Stimulated activated effector memory CD8-positive, alpha-beta T cell treated with anti-CD3 and anti-CD28 coated beads, Interleukin-12 subunit alpha, Interleukin-12 subunit beta, amount 100 ng/mL, for 72 hours (primary cell): Measurements from ENCODE around the gene NAA16.
"Not testable (repeated sequence)": the region's sequence is repeated elsewhere in the genome, so short reads cannot be mapped to it uniquely, and the experiment has no call there.

Experiments
- ATAC-seq: fragments of 150-1000 bp; cut with Tn5 transposase; 2 replicates; pipeline ENCODE4 v1.10.0; 2021
- DNase-seq, 2 donors: peaks; one replicate each; pipeline ENCODE4 v3.0.0; 2021 to 2022; ENCODE audit warnings: low spot score in 2 of 2
- H3K27ac Mint-ChIP-seq: one replicate; pipeline ENCODE4 v1.8.0; 2022; ENCODE audit warnings: mild to moderate bottlenecking, mixed read lengths
- H3K36me3 Mint-ChIP-seq: one replicate; pipeline ENCODE4 v1.8.0; 2022; ENCODE audit warnings: mild to moderate bottlenecking, mixed read lengths
- H3K4me1 Mint-ChIP-seq: one replicate; pipeline ENCODE4 v1.8.0; 2022; ENCODE audit warnings: mixed read lengths
- H3K4me3 Mint-ChIP-seq: one replicate; pipeline ENCODE4 v1.8.0; 2022; ENCODE audit warnings: mild to moderate bottlenecking, mixed read lengths
- H3K9me3 Mint-ChIP-seq: one replicate; pipeline ENCODE4 v1.8.0; 2022; ENCODE audit warnings: mixed read lengths

The NAA16 gene

DNA sequence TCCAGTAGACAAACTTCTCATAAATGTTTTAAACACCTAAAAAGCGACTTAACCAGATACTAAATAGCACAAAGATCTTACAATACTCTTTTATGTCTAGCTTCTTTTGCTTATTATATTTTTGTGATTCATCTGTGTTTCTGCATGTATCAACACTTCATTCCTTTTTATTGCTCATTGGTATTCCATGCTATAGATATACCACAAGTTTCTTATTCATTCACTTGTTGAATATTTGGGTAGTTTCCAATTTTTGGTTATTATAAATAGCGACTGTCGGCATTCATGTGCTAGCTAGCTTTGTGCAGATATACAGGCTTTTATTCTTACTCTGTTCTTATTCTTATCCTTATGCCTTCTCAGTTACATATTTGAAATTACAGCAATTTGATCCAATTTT lies 96.3 kb downstream of the NAA16 start:
- Mint-ChIP-seq H3K4me3 (no peak overlapping the region), H3K27ac (no peak overlapping the region), H3K36me3 (no peaks in the 10 kb centered on the region), H3K9me3 (no peaks in the 10 kb centered on the region), H3K4me1 (no peaks in the 10 kb centered on the region)
- no peak for DNase-seq
- ATAC-seq, result no peak

DNA sequence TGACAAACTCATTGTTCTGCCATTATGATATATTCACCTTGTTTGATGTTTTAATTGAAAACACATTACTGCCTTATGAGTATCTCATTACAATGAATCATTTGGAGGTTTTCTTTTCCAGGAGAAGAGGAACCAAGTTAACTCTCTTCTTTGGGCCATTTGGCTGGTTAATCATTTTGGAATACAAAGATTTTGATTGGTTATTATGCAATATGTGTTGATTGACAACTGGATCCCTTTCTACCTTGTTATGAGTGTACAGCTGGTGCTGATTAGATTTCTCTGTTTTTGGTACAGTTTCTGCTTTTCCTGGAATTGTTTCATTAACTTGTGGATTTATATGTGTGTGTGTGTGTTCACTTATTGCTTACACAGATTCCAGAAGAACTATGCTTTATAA lies 97.1 kb downstream of the NAA16 start:
- Mint-ChIP-seq H3K9me3 (no peaks in the 10 kb centered on the region), H3K36me3 (no peaks in the 10 kb centered on the region), H3K4me1 (no peaks in the 10 kb centered on the region)

DNA sequence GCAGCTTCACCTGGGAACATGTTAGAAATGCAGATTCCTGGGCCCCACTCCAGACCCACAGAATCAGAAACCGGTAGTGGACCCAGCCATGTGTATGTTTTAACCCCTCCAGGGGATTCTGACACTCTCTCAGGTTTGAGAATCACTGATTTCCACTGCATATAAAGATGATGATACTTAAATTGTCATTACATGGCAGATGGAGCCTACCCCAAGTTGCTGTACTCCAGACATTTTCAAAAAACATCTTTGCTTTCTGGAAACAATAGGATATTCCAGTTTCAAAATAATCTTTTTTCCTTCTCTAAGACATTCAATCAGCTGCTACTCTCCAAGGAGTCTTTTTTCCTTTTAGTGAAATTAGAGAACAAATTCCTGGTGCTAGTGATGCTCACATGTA lies 97.7 kb downstream of the NAA16 start:
- Mint-ChIP-seq H3K4me1 (no peaks in the 10 kb centered on the region), H3K4me3 (no peak overlapping the region), H3K27ac (no peak overlapping the region), H3K36me3 (no peaks in the 10 kb centered on the region), H3K9me3 (no peaks in the 10 kb centered on the region)
- peak in 1 of 2 donors; percentile 12 for DNase-seq
- no peak for ATAC-seq

More for the DNA sequence above, 97.1 kb downstream of the NAA16 start:
- ATAC-seq (no peak), DNase-seq (no peak)
- no peak overlapping the region for H3K27ac Mint-ChIP-seq
- no peak overlapping the region for H3K4me3 Mint-ChIP-seq

DNA sequence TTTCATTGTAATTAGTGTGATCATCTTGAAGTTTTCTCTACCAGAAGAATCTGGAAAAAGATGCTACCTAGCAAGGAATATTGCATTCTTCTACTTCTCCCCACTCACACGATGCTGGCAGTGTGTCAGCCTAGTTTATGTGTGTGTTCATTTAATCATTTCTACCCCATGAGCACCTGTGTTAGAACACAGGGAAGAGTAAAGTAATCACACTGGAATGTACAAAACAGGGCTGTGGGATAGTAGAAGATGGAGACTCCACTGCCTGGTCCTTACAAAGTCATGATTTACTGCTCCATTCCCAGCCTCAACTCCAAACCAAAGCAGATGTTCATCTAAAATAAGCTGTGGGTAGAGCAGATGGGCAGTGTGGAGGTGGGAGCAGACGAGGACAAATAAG lies 98.5 kb downstream of the NAA16 start:
- Mint-ChIP-seq H3K36me3 (no peaks in the 10 kb centered on the region), H3K27ac (no peak overlapping the region), H3K4me1 (no peaks in the 10 kb centered on the region), H3K9me3 (no peaks in the 10 kb centered on the region), H3K4me3 (no peak overlapping the region)
- ATAC-seq (no peak), DNase-seq (no peak)

DNA sequence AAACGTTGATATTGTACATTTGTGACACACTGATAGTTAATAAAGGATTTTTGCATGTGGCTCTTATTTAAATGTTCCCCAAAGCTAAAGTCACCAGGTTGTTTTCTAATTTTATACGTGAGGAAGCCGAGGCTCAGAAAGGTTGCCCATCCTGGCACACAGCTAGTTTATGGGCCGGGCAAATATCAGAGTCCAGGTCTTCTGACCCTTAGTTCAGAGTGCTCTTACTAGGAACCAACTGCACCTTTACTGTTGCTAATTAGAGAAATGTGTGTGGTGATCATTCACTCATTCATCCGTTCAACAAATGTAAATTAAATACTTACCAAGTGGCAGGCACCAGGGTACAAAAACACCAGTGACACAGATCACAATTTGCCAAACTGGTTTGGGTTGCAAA lies 100.0 kb downstream of the NAA16 start:
- ATAC-seq, result no peak
- DNase-seq, result no peak
- Mint-ChIP-seq H3K9me3 (no peaks in the 10 kb centered on the region), H3K36me3 (no peaks in the 10 kb centered on the region), H3K4me3 (no peak overlapping the region), H3K27ac (no peak overlapping the region), H3K4me1 (no peaks in the 10 kb centered on the region)

DNA sequence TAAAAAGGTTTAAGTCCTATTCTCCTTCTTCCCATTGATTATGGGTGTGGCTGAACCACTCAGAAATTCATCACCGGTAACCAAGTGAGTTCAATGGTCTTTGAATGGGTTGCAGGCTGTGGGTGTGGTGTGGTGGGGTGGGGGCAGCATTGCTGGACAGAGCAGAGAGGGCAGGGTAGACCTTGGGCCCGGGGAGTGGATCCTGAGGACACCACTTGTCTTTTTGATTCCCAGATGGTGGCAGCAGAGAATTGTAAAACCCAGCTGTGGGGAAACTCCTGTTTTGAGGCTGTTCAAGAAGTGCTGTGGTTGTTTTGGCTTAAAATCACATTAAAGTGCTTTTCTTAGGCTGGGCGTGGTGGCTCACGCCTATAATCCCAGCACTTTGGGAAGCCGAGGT lies 100.5 kb downstream of the NAA16 start:
- DNase-seq (peak in 1 of 2 donors; percentile 48), ATAC-seq (peak; percentile 58)
- Mint-ChIP-seq H3K4me3 (no peak overlapping the region), H3K9me3 (no peaks in the 10 kb centered on the region), H3K27ac (no peak overlapping the region), H3K4me1 (no peaks in the 10 kb centered on the region), H3K36me3 (no peaks in the 10 kb centered on the region)

DNA sequence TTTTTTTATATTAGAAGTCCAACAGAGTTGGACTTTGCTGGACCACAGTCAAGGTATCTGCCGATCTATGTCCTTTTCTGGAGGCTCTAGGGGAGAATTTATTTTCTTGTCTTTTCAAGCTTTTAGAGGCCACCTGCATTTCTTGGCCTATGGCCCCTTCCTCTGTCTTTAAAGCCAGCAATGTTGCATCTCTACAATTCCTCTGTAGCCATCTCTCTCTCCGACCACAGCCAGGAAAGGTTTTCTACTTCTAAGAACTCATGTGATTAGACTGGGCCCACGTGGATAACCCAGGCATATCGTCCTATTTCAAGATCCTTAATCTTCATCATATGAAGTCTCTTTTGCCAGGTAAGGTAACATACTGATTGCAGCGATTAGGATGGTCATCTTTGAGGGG lies 102.8 kb downstream of the NAA16 start:
- no peaks in the 10 kb centered on the region for H3K9me3 Mint-ChIP-seq
- ATAC-seq (no peak), DNase-seq (peak in 1 of 2 donors; percentile 22)
- H3K27ac Mint-ChIP-seq, result no peak overlapping the region
- no peaks in the 10 kb centered on the region for H3K36me3 Mint-ChIP-seq
- no peaks in the 10 kb centered on the region for H3K4me1 Mint-ChIP-seq
- no peak overlapping the region for H3K4me3 Mint-ChIP-seq

DNA sequence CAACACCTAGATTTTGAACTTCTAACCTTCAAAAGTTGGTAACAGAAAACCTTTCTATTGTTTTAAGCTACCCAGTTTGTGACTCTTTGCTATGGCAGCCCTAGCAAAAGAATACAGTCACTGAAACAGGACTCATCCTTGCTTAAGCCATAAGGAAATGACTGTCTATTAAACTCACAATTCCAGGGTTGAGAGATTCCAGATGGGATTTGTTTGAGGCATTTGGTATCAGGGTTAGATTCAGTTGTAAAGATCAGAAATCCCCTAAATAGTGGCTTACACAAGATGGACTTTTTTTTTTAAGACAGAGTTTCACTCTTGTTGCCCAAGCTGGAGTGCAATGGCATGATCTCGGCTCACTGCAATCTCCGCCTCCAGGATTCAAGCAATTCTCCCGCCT lies 105.2 kb downstream of the NAA16 start:
- ATAC-seq, result no peak
- Mint-ChIP-seq H3K36me3 (no peaks in the 10 kb centered on the region), H3K27ac (no peak overlapping the region), H3K4me1 (no peaks in the 10 kb centered on the region), H3K4me3 (no peak overlapping the region), H3K9me3 (no peaks in the 10 kb centered on the region)
- DNase-seq, result no peak

DNA sequence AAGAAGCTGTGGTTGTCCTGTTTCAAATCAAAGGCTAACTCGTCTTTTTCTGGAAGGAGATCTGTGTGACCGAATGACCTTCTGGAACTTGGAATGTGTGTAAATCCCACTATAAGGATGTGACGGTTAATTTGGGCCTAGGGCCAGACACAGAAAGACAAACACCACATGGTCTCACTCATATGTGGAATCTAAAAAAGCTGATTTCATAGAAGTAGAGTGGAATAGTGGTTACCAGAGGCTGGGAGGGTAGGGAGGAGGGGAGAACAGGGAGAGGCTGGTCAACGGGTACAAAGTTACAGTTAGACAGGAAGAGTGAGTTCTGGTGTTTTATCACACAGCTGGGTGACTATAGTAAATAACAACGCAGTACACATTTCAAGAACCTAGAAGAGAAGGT lies 107.0 kb downstream of the NAA16 start:
- no peak overlapping the region for H3K27ac Mint-ChIP-seq
- no peaks in the 10 kb centered on the region for H3K4me1 Mint-ChIP-seq

DNA sequence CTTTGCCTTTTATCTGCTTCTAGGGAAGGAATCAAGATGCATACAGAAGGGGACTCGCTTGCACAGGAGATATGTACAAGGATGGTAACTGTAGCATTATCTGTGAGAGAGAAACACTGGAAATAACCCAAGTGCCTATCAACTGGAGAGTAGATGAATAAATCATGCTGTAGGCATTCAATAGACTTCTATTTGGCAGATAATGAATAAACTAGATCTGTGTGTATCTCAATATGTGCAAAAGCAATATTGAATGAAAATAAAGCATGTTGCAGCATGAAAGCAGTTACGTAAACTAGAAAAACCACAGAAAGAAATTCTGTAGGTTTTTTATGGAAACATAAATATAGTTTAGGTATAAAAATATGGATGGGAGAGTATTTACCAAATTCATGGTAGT lies 107.7 kb downstream of the NAA16 start:
- Mint-ChIP-seq H3K27ac (no peak overlapping the region), H3K9me3 (no peaks in the 10 kb centered on the region), H3K4me3 (no peak overlapping the region), H3K36me3 (no peaks in the 10 kb centered on the region), H3K4me1 (no peaks in the 10 kb centered on the region)
- no peak for ATAC-seq
- no peak for DNase-seq

More for the DNA sequence above, 107.0 kb downstream of the NAA16 start:
- ATAC-seq (no peak), DNase-seq (no peak)
- Mint-ChIP-seq H3K9me3 (no peaks in the 10 kb centered on the region), H3K4me3 (no peak overlapping the region), H3K36me3 (no peaks in the 10 kb centered on the region)

DNA sequence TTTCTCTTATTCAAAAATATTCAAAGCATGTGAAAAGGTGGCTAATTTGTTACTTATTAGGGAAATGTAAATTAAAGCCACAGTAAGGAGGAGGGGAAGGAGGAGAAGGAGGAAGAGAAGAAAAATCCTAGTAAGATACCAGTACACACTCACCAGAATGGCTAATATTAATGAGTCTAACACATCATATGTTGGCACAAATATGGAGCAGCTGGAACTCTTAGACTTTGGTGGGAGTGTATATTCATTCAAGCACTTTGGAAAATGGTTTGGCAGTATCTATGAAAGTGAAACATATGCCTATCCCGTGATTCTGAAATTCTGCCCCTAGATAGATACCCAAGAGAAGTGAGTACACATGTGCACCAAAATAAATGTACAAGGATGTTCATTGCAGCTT lies 108.1 kb downstream of the NAA16 start:
- DNase-seq (no peak), ATAC-seq (no peak)
- Mint-ChIP-seq H3K4me1 (no peaks in the 10 kb centered on the region), H3K9me3 (no peaks in the 10 kb centered on the region), H3K27ac (no peak overlapping the region), H3K36me3 (no peaks in the 10 kb centered on the region), H3K4me3 (no peak overlapping the region)

DNA sequence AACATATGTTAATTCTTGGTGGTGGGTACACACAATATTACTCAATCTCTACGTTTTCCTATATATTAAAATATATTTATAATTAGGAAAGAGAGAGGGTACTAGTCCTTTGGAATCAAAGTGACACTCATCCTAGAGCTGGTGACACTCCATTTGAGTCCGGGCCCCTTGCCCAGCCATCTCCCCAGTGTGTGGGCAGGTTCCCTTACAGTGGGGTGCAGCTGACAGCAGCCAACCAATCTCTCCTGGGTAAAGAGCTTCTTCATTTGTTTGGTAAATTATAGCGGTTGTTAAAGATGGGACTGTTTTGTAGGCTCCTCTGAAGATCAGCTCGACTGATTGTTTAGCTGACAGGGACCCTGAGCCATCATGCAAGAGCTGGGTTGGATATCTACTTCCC lies 109.1 kb downstream of the NAA16 start:
- Mint-ChIP-seq H3K4me3 (no peak overlapping the region), H3K36me3 (no peaks in the 10 kb centered on the region), H3K9me3 (no peaks in the 10 kb centered on the region), H3K4me1 (no peaks in the 10 kb centered on the region), H3K27ac (no peak overlapping the region)
- DNase-seq (no peak), ATAC-seq (no peak)

DNA sequence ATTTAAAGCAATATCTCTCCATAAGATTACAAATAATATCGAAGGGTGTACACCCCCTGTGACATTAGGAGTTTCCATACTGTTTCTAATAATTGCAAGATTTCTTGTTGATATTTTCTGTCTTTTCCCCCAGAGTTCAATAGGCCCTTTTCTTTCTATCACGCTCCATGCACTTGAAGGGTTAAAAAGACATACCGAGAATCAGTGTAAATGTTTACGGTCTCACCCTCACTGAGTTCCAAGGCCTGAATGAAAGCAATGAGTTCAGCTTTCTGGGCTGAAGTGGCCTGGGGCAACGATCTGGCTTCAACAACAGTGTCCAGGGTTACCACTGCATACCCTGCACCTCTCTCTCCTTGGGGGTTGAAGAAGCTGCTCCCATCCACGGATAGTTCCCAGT lies 110.3 kb downstream of the NAA16 start:
- not testable (repeated sequence) for H3K36me3 Mint-ChIP-seq, H3K4me3 Mint-ChIP-seq, H3K27ac Mint-ChIP-seq, ATAC-seq, H3K4me1 Mint-ChIP-seq, H3K9me3 Mint-ChIP-seq, DNase-seq

DNA sequence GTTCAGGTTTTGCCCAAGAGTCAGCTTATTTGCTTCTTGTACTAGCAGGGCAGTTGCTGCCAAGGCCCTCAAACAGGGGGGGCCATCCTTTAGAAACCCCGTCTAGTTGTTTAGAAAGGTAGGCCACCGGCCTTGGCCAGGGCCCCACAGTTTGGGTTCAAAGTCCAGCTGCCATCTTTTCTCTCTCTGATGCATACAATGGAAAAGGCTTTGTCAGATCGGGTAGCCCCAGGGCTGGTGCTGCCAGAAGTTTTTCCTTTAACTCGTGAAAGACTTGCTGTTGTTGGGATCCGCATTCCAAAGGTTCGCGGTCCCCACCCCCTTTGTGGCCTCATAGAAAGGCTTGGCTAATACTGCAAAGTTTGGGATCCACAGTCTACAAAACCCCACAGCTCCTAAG lies 110.9 kb downstream of the NAA16 start:
- ATAC-seq, H3K36me3 Mint-ChIP-seq, DNase-seq, H3K27ac Mint-ChIP-seq, H3K9me3 Mint-ChIP-seq, H3K4me3 Mint-ChIP-seq, H3K4me1 Mint-ChIP-seq: not testable (repeated sequence)

DNA sequence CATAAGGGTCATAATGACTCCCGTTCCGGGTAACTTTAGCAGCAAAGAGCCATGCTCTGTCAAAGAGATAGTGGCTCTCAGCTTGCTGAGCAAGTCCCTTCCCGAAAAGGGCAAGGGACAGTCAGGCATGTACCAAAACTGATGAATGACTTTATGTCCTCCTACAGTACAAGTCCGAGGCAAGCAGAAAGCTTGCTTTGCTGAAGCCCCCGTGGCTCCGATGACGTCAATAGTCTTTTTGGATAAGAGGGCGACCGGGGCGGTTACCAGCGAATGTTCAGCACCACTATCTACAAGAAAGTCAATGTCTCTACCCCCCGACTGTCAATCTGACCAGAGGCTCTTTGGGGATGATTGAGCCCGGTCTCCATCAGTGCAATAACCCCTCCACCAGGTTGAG lies 112.2 kb downstream of the NAA16 start:
- ATAC-seq, H3K27ac Mint-ChIP-seq, H3K36me3 Mint-ChIP-seq, H3K9me3 Mint-ChIP-seq, H3K4me3 Mint-ChIP-seq, DNase-seq, H3K4me1 Mint-ChIP-seq: not testable (repeated sequence)

DNA sequence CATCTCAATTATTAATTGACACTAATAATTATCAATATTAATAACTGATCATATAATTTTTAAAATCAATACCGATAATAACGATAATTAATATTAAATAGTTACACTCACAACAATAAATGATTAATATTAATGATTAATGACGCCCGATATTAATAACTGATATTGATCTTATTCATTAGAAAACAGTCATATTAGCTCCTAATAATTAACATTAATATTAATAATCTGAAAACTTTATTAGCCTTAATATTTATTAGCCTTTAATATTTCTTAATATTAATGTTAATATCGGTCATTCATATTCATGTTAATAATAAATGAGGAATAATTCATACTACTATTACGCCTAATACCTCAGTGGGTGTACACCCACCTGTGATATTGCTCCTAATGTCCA lies 113.6 kb downstream of the NAA16 start:
- not testable (repeated sequence) for ATAC-seq, H3K4me3 Mint-ChIP-seq, H3K27ac Mint-ChIP-seq, H3K36me3 Mint-ChIP-seq, DNase-seq, H3K4me1 Mint-ChIP-seq, H3K9me3 Mint-ChIP-seq

DNA sequence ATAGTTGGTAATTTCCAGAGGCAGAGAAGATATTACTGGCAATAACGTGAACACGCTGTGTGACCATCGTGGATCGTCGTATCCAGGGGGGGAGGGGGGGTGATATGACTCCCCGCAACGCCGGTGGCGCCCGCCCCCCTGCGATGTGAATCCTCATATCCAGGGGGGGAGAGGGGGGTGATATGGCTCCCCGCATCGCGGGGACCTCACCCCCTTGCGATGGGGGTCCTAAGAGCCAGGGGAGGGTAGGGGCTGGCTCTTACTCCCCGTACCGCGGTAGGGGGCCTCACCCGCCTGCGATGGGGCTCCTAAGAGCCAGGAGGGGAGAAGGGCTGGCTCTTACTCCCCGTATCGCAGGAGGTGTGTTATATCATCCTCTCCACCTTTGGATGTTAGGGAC lies 115.0 kb downstream of the NAA16 start:
- H3K36me3 Mint-ChIP-seq, result no peaks in the 10 kb centered on the region
- DNase-seq, result peak in 1 of 2 donors; percentile 67
- H3K27ac Mint-ChIP-seq, result no peak overlapping the region
- no peaks in the 10 kb centered on the region for H3K9me3 Mint-ChIP-seq
- no peak overlapping the region for H3K4me3 Mint-ChIP-seq
- no peak for ATAC-seq
- H3K4me1 Mint-ChIP-seq, result peaks cover 8% of the 10 kb centered on the region
